ENCODE measurements around the gene KCNIP1. TPM values are rescaled to one million over a fixed set of nuclear protein-coding genes. Genes with fewer than 3 reads are reported as not detected.
A peak's percentile ranks its signal among the peaks of the same experiment; 100 is the strongest.

KCNIP1 gene
- total and polyA plus RNA-seq, 9 of the 15 experiments (the other 6 are each of a cell fraction or from before 2014, with no cell fraction given), result not detected

GRCh38 chr5:170508660-170509347, 5.0 kb downstream of the KCNIP1 start:
- Histone ChIP-seq H3K4me2 (ENCODE audit: insufficient read depth, low read length) (no peak overlapping the region), H3K4me3 (no peak overlapping the region), H3K4me1 (replicated peaks in 1 of 2; ENCODE audit: control insufficient read depth in 2 of 2, insufficient read depth in 2 of 2, low read length in 2 of 2) (peaks cover 0 to 5% of the 10 kb centered on the region in 2 experiments; a peak in 1 of 5 replicates), H3K9ac (ENCODE audit: insufficient read depth in 1 of 2, low read depth in 2 of 2, low read length in 2 of 2) (no peak overlapping the region), H3K36me3 (ENCODE audit: control insufficient read depth, insufficient read depth, low read length) (no peaks in the 10 kb centered on the region), H3K27me3 (ENCODE audit: control insufficient read depth in 2 of 2, insufficient read depth in 2 of 2, low read length in 2 of 2) (peaks cover 12 to 34% of the 10 kb centered on the region in 2 experiments; a peak in 3 of 5 replicates), H3K27ac (ENCODE audit: extremely low read depth, low read depth, low read length) (no peak overlapping the region), H4K20me1 (replicated peaks; ENCODE audit: control insufficient read depth, insufficient read depth, low read length) (no peaks in the 10 kb centered on the region), H3K79me2 (ENCODE audit: control insufficient read depth, insufficient read depth, low read length) (no peaks in the 10 kb centered on the region), H3K9me3 (replicated peaks; ENCODE audit: control insufficient read depth, insufficient read depth, low read depth, low read length) (no peaks in the 10 kb centered on the region), H2AFZ (ENCODE audit: low read depth, low read length) (no peak overlapping the region), H3K9me1 (ENCODE audit: control insufficient read depth, insufficient read depth, low read length) (no peaks in the 10 kb centered on the region)
- FAIRE-seq, result no peak
- TF ChIP-seq ZNF785 (CRISPR knock-in tag; IDR thresholded peaks at IDR 0.05) (no peak), SLC30A9 (CRISPR knock-in tag; IDR thresholded peaks at IDR 0.05) (no peak), CTCF (IDR thresholded peaks at IDR 0.05 in 2 of 3, conservative IDR thresholded peaks at IDR 0.05 in 1 of 3; ENCODE audit: insufficient read depth in 2 of 3, low read depth in 1 of 3, low read length in 3 of 3) (peak; percentile 19 to 32 (median 27); a peak in 2 of 6 replicates), ZKSCAN1 (IDR thresholded peaks at IDR 0.05; ENCODE audit: low read depth, low read length) (peak; percentile 52; the same call in 1 of the 2 replicates), KLF10 (CRISPR knock-in tag; IDR thresholded peaks at IDR 0.05) (no peak), NFE2L1 (tag; IDR thresholded peaks at IDR 0.05; ENCODE audit: borderline replicate concordance, low read depth) (no peak)
- BruUV-seq (replicated peaks), result no TSS peak
- WGBS (ENCODE audit: insufficient coverage, low coverage, missing lambda C conversion rate), result 0% methylated on average over 8 of the region's 8 CpGs
- no peak for ATAC-seq
- intact Hi-C loops (cut with micrococcal nuclease) (no loop called here), in situ Hi-C loops (cut with MboI) (no loop called here)
- DNase-seq (ENCODE audit: extremely low read depth in 1 of 4, low spot score in 3 of 4), result peak; percentile 4 to 48 (median 27)
- ChIA-PET CTCF (ENCODE audit: low intra/inter-chr PET ratio) (no interaction called here), POLR2A (interaction anchor here (0.5 kb wide), 1 partner anchor 85 kb away, joined by 3 read pairs; no protein-coding TSS in a partner anchor)
